SIG-M5 treated with dmso at 0.1 percent for 504 hours (cell line): ENCODE measurements around the gene MOB3C.
"Not testable (repeated sequence)": the region's sequence is repeated elsewhere in the genome, so short reads cannot be mapped to it uniquely, and the experiment has no call there.

Source experiments
- DNase-seq: peaks from one replicate; lab custom pipeline; 2025; ENCODE audit not compliant: unreplicated experiment; lab: John Stamatoyannopoulos, UW

Gene MOB3C

DNA sequence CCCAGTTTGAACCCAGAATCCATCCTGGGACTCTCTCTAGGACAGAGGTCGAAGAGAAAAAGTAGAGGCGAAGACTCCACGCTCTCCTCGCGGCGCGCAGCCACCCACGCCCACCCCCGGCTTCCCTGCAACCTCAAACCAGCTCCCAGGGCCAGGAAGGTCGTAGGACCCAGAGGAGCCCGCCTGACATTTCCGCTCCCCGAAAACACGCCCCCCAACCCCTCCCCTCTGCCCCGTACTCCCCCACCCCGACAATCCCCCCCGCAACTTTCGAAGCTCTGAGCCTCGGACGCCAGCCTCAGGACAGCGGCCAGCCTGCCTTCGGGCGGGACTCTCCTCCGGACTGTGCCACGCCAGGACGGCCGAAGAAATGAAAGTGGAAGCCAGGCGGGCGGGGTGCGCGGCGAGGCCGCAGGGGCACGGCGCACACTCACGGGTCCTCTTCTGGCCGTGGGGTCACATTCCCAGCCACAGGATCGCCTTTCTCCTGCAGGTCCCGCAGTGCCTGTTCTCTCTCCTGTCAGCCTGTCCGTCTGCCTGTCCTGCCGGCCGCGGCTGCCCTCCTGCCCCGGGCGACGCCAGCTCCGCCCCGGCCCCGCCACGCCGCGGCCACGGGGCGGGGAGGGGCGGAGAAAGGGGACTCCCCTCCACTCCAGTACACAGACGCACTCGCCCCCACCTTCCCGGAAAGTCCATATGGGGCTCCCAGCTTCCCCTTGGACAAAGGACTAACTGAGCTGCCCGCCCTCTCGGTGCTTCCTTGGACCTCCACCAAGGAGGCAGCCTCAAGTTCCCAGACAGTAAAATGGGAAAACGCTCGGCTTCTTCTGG lies at the start of gene MOB3C:
TSS of gene MOB3C (minus strand) at position 535 of the 831 bp plus-strand sequence. CDS start 3,490 bp downstream, outside the sequence.
- DNase-seq, result peak; percentile 28

DNA sequence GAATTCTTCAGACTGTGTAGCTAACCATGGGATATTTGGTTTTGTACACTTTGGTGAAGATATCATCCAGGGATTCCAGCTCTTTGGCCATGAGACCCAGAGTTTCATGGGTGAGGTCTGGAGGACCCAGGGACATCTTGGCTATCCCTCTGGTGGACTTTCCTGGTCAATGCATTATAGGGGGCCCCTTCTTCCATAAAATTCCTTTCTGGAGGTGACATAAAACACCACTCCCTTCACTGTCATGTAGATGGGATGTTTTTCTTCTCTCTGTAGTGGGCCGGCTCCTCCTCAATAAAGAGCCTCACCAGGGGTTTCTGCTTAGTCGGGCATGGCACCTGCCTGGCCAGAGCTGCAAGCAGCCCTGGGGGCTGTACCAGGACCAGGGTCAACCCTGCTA lies 49.4 kb upstream of the MOB3C start:
- no peak for DNase-seq

DNA sequence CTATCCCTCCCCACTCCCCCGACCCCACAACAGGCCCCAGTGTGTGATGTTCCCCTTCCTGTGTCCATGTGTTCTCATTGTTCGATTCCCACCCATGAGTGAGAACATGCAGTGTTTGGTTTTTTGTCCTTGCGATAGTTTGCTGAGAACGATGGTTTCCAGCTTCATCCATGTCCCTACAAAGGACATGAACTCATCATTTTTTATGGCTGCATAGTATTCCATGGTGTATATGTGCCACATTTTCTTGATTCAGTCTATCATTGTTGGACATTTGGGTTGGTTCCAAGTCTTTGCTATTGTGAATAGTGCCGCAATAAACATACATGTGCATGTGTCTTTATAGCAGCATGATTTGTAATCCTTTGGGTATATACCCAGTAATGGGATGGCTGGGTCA lies 46.3 kb upstream of the MOB3C start:
- not testable (repeated sequence) for DNase-seq

DNA sequence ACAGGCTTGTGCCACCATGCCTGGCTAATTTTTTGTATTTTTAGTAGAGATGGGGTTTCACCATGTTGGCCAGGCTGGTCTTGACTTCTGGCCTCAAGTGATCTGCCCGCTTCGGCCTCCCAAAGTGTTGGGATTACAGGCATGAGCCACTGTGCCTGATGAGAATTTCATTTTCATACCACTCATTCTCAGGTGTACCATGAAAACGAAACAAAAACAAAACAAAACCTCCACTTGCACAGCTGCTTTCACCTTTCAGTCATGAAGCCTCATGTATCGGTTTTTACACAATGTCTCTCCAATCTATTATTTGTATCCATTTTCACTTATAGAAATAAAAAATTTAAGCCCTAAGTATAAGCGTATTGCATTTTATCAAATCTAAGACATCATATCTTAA lies 43.5 kb upstream of the MOB3C start:
- not testable (repeated sequence) for DNase-seq

DNA sequence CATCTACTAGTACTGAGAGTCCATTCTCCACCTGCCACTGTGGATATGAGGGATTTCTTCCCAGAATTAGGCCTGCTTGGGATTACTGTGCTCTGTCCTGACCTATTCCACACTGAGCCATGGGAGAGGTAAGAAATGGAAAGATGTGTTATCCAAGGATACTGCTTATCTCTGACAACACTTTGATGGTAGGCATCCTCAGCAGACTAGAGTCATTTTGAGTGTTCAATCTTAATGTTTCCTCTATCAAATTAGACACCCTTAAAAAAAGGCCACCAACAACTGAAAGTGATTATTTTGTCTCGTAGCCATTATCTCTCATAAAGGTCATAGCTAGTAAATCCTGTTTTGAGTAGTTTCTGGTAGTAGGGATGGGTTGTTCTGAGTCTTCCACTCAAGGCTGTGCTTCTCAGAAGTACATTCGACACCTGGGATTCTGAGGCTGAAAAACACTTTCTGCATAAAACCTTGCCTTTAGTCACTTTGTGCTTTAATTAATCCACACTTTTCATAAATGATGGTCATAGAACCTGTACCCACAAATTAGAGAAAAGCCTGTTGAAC lies 42.8 kb upstream of the MOB3C start:
- DNase-seq, result no peak

DNA sequence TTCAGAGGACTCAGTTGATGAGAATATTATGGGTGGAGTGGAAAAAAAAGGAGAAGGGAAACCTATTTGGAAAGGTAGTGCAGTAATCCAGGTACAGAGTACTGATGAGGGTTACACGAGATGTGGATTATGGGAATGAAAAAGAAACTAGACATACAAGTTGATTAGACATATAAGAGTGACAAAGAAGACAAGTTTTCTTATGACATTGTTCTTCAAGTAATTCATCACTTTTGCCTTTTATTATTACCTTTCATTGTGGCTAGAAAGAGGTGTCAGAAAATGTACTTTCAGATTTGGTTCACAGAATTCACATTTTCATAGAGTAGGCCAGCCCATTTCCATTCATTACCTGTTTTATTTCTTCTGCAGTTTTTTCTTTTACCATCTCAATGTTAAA lies 41.2 kb upstream of the MOB3C start:
- no peak for DNase-seq

DNA sequence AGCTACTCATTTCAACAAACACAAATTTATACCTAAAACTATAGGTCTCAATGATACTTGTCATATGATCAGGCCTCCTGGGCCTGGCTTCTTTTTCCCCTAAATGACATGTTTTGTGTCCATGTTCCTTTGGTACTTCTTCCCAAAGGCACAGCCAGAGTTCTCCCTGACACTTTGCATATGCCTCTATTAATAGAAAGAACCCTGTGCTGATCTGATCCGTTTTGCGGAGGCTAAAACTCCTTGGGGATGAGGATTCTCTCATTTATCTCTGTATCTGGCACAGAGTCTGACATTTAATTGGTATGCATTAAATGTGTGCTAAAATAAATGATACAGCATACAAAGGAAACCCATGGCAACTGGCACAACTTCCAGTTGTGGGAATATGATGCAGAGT lies 40.0 kb upstream of the MOB3C start:
- DNase-seq, result no peak

DNA sequence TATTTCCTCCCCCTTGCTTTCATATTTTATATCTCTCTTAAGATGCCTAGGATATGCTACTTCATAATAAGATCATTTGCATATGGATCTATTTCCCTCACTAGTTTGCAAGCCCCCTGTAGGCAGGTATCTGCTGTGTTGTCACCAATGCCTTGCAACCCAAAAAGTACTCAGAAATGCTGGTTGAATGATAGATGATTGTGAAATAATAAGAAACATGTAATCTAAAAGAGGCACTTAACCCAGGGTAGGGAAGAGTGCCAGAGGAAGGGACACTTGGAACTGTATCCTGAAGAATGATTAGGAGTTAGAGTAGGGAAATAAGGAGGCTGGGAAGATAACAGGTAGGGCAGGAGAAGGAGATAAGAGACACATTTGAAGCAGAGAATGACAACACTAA lies 39.2 kb upstream of the MOB3C start:
- no peak for DNase-seq

DNA sequence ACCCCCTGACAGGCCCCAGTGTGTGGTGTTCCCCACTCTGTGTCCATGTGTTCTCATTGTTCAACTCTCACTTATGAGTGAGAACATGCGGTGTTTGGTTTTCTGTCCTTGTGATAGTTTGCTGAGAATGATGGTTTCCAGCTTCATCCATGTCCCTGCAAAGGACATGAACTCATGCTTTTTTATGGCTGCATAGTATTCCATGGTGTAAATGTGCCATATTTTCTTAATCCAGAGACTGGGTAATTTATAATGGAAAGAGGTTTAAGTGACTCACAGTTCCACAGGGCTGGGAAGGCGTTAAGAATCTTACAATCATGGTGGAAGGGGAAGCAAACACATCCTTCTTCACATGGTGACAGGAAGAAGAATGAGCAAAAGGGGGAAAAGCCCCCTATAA lies 38.1 kb upstream of the MOB3C start:
- not testable (repeated sequence) for DNase-seq

DNA sequence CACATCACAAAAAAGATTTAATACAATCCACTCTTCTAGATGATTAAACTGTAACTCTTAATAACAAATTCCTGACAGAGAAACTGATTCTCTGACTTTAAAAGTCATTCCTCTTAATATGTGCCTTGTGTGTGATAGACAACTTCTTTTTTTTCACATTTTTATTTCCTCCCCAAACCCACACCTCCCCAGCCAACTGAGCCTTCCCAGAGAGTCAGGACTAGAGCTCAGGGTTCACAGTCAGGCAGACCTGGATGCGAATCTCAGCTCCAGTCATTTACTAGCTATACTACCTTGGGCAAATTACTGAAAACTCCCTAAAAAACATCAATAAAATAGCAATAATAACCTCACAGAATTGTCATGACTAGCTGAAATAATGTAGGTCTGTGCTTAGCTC lies 37.4 kb upstream of the MOB3C start:
- DNase-seq, result no peak

DNA sequence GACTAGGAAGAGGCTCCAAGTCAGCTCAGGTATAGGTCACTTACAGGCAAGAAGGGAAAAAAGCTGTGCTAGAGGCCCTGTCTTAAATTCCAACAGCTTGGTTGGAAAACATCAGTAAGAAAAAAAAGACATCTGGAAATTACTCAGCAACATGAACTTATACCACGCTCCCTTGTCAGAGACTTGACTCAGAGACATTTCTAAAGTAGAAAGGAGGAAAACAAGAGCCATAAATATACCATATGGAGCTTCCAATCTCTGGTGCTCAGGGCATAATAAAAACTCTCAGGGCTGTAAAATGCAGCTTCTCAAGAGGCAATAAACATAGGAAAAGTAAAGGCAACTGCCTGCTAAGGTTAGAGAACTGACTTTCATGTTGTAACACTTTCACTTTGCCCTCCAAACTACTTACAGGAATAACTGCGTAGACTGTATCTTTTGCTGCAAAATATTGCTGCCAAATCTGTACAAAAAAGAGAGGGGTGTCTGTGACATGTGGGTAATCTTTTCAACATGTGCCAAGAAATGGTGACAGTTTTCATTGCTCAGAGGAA lies 36.9 kb upstream of the MOB3C start:
- no peak for DNase-seq

DNA sequence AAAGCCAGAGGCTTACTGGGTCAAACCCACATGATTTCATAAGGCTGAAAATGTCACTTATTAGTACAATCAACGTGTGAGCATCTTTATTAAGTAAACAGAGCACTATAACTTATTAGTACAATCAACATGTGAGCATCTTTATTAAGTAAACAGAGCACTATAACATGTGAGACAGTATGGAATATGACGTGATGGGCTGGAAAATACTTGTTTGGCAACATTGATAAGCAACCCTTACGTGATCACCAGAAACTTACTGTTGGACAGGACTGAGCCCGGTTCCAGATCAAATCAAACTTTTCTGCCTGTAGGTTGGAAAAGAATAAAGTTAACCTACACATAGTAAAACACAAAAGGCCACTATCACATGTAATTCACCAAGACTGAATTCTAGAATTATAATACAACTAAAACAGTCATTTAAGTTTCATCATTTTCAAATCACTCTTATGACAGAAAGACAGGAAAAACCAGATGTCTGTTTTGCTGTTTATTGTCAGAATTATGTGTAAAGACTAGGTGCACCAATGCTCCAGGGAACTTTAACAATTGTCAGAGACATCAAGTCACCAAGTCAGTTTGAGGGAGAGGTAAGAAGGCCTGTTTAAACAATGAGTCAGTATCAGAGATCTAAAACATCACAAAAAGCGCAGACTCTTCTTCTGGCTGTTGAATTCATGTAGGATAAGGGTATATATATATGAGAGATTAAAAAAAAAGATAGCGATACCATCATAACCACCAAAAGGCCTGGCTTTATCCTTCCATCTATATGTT lies 35.9 kb upstream of the MOB3C start:
- no peak for DNase-seq

DNA sequence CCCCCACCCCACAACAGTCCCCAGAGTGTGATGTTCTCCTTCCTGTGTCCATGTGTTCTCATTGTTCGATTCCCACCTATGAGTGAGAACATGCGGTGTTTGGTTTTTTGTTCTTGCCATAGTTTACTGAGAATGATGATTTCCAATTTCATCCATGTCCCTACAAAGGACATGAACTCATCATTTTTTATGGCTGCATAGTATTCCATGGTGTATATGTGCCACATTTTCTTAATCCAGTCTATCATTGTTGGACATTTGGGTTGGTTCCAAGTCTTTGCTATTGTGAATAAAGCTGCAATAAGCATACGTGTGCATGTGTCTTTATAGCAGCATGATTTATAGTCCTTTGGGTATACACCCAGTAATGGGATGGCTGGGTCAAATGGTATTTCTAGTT lies 34.5 kb upstream of the MOB3C start:
- DNase-seq, result not testable (repeated sequence)

DNA sequence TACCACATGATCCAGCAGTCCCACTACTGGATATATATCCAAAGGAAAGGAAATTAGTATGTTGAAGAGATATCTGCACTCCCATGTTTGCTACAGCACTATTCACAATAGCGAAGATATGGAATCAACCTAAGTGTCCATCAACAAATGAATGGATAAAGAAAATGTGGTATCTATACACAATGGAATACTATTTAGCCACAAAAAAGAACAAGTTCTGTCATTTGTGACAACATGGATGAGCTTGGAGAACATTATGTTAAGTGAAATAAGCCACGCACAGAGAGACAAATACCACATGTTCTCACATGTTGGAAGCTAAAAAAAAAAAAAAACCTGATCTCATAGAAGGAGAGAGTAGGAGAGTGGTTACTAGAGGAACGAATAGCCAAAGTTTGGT lies 33.9 kb upstream of the MOB3C start:
- no peak for DNase-seq

DNA sequence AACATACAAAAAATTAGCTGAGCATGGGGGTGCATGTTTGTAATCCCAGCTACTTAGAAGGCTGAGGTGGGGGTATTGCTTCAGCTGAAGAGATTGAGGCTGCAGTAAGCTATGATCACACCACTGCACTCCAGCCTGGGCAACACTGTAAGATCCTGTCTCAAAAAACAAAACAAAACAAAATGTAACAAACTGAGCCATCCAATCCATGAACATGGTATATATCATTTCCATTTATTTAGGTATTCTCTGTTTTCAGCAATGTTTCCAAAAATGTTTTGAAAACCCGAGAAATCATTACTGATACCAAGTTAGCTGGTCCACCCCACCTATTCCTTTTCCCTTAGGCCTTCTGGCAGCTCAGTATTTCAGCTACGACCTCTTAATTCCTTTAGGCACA lies 33.2 kb upstream of the MOB3C start:
- DNase-seq, result no peak

DNA sequence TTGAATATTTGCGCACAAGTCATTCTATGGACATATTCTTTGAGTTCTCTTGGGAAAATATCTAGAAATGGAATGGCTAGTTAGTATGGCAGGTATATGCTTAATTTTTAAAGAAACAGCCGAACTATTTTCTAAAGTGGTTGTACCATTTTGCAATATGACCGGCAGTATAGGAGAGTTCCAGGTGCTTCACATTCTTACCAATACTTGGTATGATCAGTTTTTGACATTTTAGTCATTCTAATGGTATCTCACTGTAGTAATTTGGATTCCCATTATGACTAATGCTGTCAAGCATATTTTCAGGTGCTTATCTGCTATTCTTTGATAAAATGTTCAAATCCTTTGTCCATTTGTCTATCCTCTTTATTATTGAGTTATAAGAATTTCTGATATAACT lies 31.0 kb upstream of the MOB3C start:
- no peak for DNase-seq

DNA sequence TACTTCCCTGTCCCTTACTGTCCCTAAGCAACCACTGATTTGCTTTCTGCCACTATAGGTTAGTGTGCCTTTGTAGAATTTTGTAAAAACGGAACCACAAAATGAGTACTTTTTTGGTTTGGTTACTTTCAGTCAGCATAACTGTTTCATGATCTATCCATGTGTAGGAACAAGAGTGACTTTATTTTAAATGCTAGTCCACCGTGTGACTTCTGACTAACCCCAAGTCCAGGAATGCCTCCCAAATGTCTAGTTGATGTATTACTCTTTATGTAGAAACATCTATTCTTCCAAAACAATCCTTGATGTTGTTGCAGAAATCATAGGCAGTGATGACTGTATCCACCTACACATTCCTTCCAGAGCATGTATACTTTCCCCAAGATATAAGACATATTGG lies 30.2 kb upstream of the MOB3C start:
- no peak for DNase-seq

DNA sequence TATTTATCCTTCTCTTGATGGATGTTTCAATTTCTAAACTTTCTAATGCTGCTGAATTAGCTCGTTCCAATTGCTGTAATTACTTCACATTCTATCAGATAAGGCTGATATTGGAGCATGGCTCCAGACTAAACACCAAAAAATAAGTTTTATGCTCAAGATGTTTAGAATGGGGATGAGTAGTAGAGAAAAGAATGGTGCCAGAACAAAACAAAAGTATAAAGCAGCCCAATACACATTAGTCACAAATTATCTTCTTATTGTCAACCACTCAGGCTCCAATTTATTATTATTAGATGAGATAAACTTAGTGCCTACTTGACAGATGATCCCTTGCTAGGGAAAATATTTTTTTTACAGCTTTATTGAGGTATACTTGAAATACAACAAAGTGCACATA lies 29.7 kb upstream of the MOB3C start:
- no peak for DNase-seq

DNA sequence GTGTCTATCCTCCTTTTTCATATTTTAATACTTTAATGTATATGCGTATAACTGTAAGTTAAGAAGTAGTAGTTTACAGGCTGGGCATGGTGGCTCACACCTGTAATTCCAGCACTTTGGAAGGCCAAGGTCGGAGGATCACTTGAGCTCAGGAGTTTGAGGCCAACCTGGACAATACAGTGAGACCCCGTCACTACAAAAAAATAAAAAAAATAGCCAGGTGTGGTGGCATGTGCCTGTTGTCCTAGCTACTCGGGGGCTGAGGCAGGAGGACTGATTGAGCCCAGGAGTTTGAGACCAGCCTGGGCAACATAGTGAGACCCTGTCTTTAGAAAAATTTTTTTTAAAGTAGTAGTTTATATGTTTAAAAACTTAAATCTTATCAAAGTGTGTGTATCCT lies 29.2 kb upstream of the MOB3C start:
- DNase-seq, result no peak

DNA sequence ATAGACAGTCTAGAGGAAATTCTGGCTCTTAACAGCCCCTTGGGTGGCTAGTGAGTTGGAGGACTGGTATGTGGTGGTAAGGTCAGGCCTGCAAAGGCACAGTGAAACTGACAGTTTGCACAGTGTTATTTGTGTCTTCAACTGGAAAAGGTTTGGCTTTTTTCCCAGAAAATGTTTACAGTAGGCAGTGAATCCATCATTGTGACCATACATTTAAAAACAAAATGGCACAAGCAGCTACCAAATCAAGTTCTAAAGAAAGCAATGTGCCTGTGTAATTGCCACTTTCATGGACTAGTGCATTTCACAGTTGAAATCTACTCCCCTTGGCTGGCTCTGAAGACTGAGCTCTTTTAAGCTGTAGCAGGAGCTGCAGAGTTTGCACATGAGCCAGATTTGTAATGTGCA lies 26.8 kb upstream of the MOB3C start:
- no peak for DNase-seq

DNA sequence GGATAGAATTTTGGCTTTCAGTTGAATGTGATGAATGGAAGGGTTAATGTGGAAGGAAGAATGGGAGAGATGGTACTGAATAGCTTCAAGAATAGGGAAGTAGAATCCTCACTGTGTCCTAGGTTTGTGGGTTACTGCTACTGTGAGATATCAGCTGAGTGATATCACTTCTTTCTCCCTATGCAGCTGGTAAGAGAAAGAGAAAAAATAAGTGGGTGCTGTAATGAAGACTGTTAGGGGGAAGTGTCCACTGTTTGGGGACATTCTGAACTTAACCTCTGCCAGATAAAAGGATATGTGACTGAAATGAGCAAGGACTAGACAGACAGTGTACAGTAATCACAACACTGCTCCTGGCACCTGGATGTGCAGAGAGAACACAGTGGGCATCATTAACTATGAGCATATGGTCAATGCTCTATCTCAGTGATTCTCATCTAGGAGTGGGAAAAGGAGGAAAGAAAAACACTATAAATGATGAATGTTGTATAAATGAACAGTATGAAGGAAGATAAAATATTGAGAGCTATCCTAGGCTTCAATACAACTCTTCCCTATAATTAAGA lies 25.6 kb upstream of the MOB3C start:
- no peak for DNase-seq
